GM12892 (cell line): ENCODE results near the gene SLC22A17. TPM values are rescaled to one million over a fixed set of nuclear protein-coding genes. Genes with fewer than 3 reads are reported as not detected.
"Not testable (repeated sequence)": the region's sequence is repeated elsewhere in the genome, so short reads cannot be mapped to it uniquely, and the experiment has no call there.

Source experiments
- DNase-seq: peaks from one replicate; pipeline ENCODE4 v3.0.0; 2011; ENCODE audit not compliant: insufficient read length
- FAIRE-seq: peaks from 2 replicates; lab custom pipeline; 2011; peaks lifted over from hg19 to GRCh38; lab: Jason Lieb, UNC
- POLR2A ChIP-seq: IDR thresholded peaks from 2 replicates; pipeline ENCODE4 v1.6.1; 2011; ENCODE audit warnings: low read depth, low read length, control low read depth
- POLR2AphosphoS5 ChIP-seq: IDR thresholded peaks from 2 replicates; pipeline ENCODE4 v1.6.1; 2011; ENCODE audit warnings: low read depth, low read length, control low read depth
- TAF1 ChIP-seq: IDR thresholded peaks from 2 replicates; pipeline ENCODE4 v1.6.1; 2011; ENCODE audit warnings: low read depth, mild to moderate bottlenecking, control low read depth, low read length, borderline replicate concordance
- polyA plus RNA-seq: library from polyadenylated mRNA; unstranded; fragments of >200 nt; gene quantifications from one replicate; pipeline ENCODE4 v1.2.1, GENCODE V29; 2012; ENCODE audit warnings: missing spikeins, inconsistent platforms; ENCODE audit not compliant: missing spikeins

The SLC22A17 gene
- not detected for polyA plus RNA-seq

- DNase-seq (no peak), FAIRE-seq (no peak)
- TF ChIP-seq POLR2AphosphoS5 (no peak), POLR2A (no peak), TAF1 (no peak)
Measured at GRCh38 chr14:23352506-23353432, at the start of gene SLC22A17. Gene SLC22A17, minus strand, starts transcription at chr14:23352887.

- FAIRE-seq (no peak), DNase-seq (no peak)
- no peak for TF ChIP-seq TAF1
- no peak for TF ChIP-seq POLR2AphosphoS5
- no peak for TF ChIP-seq POLR2A
Measured at GRCh38 chr14:23401291-23401690, 48.6 kb upstream of the SLC22A17 start.

- DNase-seq, FAIRE-seq: not testable (repeated sequence)
Measured at GRCh38 chr14:23400496-23401149, 47.9 kb upstream of the SLC22A17 start.

- FAIRE-seq: no peak
- TF ChIP-seq TAF1 (no peak), POLR2AphosphoS5 (no peak), POLR2A (no peak)
- no peak for DNase-seq
Measured at GRCh38 chr14:23399591-23399990, 46.9 kb upstream of the SLC22A17 start.

GRCh38 chr14:23399136-23399535, 46.4 kb upstream of the SLC22A17 start:
- FAIRE-seq (no peak), DNase-seq (no peak)
- no peak for TF ChIP-seq TAF1
- TF ChIP-seq POLR2A: no peak
- no peak for TF ChIP-seq POLR2AphosphoS5

GRCh38 chr14:23398348-23398747, 45.7 kb upstream of the SLC22A17 start:
- TF ChIP-seq POLR2AphosphoS5 (no peak), TAF1 (no peak), POLR2A (no peak)
- FAIRE-seq (no peak), DNase-seq (no peak)

GRCh38 chr14:23396781-23397407, 44.2 kb upstream of the SLC22A17 start:
- no peak for FAIRE-seq
- TF ChIP-seq TAF1 (no peak), POLR2AphosphoS5 (no peak), POLR2A (no peak)
- no peak for DNase-seq

- DNase-seq: no peak
- FAIRE-seq: no peak
- TF ChIP-seq POLR2A: no peak
- no peak for TF ChIP-seq TAF1
- TF ChIP-seq POLR2AphosphoS5: no peak
Measured at GRCh38 chr14:23396126-23396525, 43.4 kb upstream of the SLC22A17 start.

- no peak for DNase-seq
- no peak for FAIRE-seq
Measured at GRCh38 chr14:23392613-23393012, 39.9 kb upstream of the SLC22A17 start.

GRCh38 chr14:23389871-23390270, 37.2 kb upstream of the SLC22A17 start:
- not testable (repeated sequence) for FAIRE-seq, DNase-seq

More at GRCh38 chr14:23392613-23393012, 39.9 kb upstream of the SLC22A17 start:
- TF ChIP-seq POLR2AphosphoS5 (no peak), TAF1 (no peak), POLR2A (no peak)

- TF ChIP-seq POLR2A (no peak), POLR2AphosphoS5 (no peak), TAF1 (no peak)
- FAIRE-seq (no peak), DNase-seq (no peak)
Measured at GRCh38 chr14:23389396-23389795, 36.7 kb upstream of the SLC22A17 start.

- no peak for FAIRE-seq
- no peak for TF ChIP-seq TAF1
- no peak for TF ChIP-seq POLR2A
- TF ChIP-seq POLR2AphosphoS5: no peak
- DNase-seq: no peak
Measured at GRCh38 chr14:23388996-23389395, 36.3 kb upstream of the SLC22A17 start.
